Cerebellar cortex (tissue), 1 donor: ENCODE measurements around the gene MAML3.

Experiments used
- DNase-seq: peaks from one replicate; pipeline ENCODE4 v3.0.0-alpha.2; 2015; ENCODE audit warnings: low spot score

MAML3 gene

GRCh38 chr4:139808808-139809756 lies 344.9 kb downstream of the MAML3 start:
- DNase-seq: peak; percentile 25

- no peak for DNase-seq
These were observed 345.6 kb downstream of the MAML3 start for GRCh38 chr4:139808381-139808807.

GRCh38 chr4:139807483-139807882 lies 346.5 kb downstream of the MAML3 start:
- DNase-seq: no peak

GRCh38 chr4:139806929-139807328 lies 347.1 kb downstream of the MAML3 start:
- no peak for DNase-seq

- no peak for DNase-seq
These were observed 351.1 kb downstream of the MAML3 start for GRCh38 chr4:139802931-139803330.

GRCh38 chr4:139802488-139802887 lies 351.5 kb downstream of the MAML3 start:
- no peak for DNase-seq

- no peak for DNase-seq
These were observed 352.1 kb downstream of the MAML3 start for GRCh38 chr4:139801895-139802294.

GRCh38 chr4:139800082-139800481 lies 353.9 kb downstream of the MAML3 start:
- no peak for DNase-seq

GRCh38 chr4:139799615-139800014 lies 354.4 kb downstream of the MAML3 start:
- no peak for DNase-seq

GRCh38 chr4:139798456-139798855 lies 355.5 kb downstream of the MAML3 start:
- peak; percentile 94 for DNase-seq

GRCh38 chr4:139797287-139797686 lies 356.7 kb downstream of the MAML3 start:
- no peak for DNase-seq

GRCh38 chr4:139795527-139796314 lies 358.3 kb downstream of the MAML3 start:
- peak; percentile 63 for DNase-seq

GRCh38 chr4:139794158-139794954 lies 359.6 kb downstream of the MAML3 start:
- peak; percentile 19 for DNase-seq

- DNase-seq: peak; percentile 73
These were observed 362.3 kb downstream of the MAML3 start for GRCh38 chr4:139791681-139792080.

GRCh38 chr4:139790291-139790690 lies 363.7 kb downstream of the MAML3 start:
- DNase-seq: no peak

- DNase-seq: no peak
These were observed 364.8 kb downstream of the MAML3 start for GRCh38 chr4:139789096-139789654.

- DNase-seq: no peak
These were observed 367.3 kb downstream of the MAML3 start for GRCh38 chr4:139786494-139787354.

- DNase-seq: peak; percentile 96
These were observed 368.6 kb downstream of the MAML3 start for GRCh38 chr4:139785356-139785755.

- DNase-seq: no peak
These were observed 370.1 kb downstream of the MAML3 start for GRCh38 chr4:139783741-139784484.

- DNase-seq: peak; percentile 60
These were observed 371.0 kb downstream of the MAML3 start for GRCh38 chr4:139782926-139783522.
